Stimulated activated CD4-positive, alpha-beta T cell treated with anti-CD3 and anti-CD28 coated beads, TNF-alpha, amount 100 ng/mL, for 4 hours (primary cell): ENCODE data around the gene TMUB1.

Experiments used
- DNase-seq, 3 experiments: peaks; one replicate each; pipeline ENCODE4 v3.0.0-alpha.2; 2020; ENCODE audit warnings: low read depth in 3 of 3

TMUB1 gene

DNA sequence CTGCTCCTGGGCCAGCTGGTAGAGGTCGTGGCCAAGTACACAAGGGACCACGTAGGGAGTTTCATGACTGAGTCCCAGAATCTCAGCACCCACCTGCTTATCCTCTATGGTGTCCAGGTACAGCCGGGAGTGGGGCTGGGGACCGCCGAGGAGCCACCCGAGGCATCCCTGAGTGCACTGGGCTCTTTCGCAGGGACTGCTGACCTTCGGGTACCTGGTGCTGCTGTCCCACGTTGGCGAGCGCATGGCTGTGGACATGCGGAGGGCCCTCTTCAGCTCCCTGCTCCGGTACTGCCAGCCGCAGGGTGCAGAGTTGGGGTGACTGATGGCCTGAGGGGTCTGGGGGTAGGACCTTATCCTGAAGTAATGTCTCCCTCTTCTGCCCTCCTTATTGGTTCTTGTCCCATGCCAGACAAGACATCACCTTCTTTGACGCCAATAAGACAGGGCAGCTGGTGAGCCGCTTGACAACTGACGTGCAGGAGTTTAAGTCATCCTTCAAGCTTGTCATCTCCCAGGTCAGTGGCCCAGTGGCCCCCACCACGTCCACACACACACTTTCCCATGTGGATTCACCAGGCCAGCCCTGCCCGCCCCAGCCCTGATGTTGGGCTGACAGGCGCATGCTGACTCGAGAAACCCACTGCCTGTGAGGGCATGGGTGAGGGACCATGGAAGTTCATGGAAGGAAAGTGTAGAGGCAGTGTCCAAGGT lies 48.8 kb downstream of the TMUB1 start:
- DNase-seq = no peak

DNA sequence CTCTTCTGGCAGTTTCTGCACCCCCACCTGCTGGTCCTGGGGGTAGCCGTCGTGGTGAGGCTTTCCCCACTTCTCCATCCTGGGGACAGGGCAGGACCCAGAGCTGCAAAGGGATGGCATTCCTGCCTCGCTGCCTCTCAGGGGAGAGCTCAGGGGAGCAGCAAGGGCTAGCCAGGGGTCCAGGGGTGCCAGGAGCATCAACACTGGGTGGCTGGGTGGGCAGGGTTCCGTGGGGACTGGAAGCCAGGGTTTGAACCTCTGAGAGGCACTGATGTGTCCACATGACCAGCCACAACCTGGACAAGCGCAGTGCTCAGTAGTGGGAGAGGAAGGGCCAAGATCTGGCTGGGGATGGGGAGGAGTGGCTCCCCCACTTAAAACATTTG lies 49.4 kb downstream of the TMUB1 start:
- DNase-seq = no peak

DNA sequence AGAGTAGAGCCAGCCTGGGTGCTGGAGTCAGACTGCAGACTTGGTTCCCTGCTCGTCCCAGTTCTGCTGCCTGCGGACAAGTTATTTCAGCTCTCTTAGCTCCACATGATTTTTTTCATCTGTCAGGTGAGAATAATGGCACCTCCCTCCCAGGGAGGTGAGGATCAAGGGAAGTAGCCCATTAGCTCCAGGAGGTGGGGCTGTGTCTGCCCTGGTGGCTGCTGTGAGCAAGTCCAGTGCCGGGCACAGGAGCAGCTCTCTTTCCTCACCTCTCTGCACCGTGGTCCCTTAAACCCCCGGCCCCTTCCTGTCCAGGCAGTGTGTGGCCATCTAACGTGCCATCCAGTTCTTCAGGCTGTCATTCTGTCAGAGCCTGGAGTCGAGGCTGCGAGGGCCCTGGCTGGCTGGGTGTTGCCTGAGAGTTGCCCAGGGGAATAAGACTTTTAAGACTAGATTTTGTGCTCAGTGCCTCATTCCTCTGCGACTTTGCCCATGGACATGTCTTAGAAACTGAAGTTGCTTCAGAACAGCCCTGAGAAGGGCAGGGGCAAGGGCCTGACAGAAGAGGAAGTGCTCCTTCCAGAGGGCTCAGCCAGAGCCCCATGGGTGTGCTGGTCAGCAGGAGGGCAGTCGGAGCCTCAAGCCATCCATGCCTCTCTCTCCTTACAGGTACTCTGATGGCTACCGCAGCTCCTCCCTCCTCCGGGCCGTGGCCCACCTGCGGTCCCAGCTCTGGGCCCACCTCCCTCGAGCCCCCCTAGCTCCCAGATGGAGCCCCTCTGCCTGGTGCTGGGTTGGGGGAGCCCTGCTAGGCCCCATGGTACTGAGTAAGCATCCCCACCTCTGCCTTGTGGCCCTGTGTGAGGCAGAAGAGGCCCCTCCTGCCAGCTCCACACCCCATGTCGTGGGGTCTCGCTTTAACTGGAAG lies 50.1 kb downstream of the TMUB1 start:
- DNase-seq = no peak
